ENCODE measurements around the gene MAN2A2. TPM values are rescaled to one million over a fixed set of nuclear protein-coding genes. Genes with fewer than 3 reads are reported as not detected.

The MAN2A2 gene
- total RNA-seq, 2 experiments from 2014 or later = 139 to 141 TPM

DNA sequence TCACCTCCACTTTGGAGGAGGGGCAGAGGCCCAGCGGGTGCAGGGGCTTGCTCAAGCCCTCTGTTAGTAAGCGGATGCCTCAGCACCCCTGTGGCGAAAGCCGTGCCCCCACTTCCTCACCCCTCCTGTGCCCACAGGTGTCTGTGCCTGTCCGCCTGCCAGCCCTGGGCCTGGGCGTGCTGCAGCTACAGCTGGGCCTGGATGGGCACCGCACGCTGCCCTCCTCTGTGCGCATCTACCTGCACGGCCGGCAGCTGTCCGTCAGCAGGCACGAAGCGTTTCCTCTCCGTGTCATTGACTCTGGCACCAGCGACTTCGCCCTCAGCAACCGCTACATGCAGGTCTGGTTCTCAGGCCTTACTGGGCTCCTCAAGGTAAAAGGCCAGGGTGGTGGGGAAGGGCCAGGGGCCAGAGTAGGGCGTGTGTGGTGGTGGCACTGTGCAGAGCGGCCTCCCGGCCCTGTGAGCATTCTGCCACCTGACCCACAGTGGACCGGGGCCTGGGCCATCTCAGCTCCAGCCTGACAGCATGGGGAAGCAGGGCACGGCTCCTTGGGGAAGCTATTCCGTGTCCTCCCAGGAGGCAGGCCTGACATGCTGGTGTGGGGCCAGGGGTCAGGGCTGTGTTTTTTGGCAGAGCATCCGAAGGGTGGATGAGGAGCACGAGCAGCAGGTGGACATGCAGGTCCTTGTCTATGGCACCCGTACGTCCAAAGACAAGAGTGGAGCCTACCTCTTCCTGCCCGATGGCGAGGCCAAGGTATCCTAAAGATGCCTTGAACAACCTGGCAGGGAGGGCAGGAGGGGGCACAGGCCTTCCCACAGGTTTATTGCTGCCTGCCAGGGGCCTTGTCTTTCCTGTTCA, 9.0 kb downstream of the MAN2A2 start:
- Mint-ChIP-seq H3K4me1 (ENCODE audit: low read depth) (no peaks in the 10 kb centered on the region), H3K27ac (no peak overlapping the region), H3K36me3 (ENCODE audit: low read depth) (peaks cover 42% of the 10 kb centered on the region), H3K4me3 (no peak overlapping the region), H3K27me3 (ENCODE audit: low read depth) (no peaks in the 10 kb centered on the region), H3K9me3 (no peaks in the 10 kb centered on the region)
- DNase-seq = no peak
- intact Hi-C loops (cut with micrococcal nuclease) = no loop called here
- CTCF ChIA-PET = no interaction called here

DNA sequence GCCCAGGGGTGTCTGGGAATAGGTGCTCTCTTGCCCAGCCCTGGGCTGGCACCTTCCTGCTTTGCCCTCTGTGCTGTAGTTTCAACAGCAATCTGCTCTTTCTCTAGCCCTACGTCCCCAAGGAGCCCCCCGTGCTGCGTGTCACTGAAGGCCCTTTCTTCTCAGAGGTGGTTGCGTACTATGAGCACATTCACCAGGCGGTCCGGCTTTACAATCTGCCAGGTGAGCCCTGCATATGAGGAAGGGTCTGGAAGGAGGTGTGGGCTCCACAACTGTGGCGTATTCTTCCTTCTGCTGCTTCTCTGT, 9.6 kb downstream of the MAN2A2 start:
- DNase-seq = no peak
- intact Hi-C loops (cut with micrococcal nuclease) = no loop called here
- Mint-ChIP-seq H3K4me1 (ENCODE audit: low read depth) (no peaks in the 10 kb centered on the region), H3K27me3 (ENCODE audit: low read depth) (no peaks in the 10 kb centered on the region), H3K4me3 (no peak overlapping the region), H3K36me3 (ENCODE audit: low read depth) (peaks cover 42% of the 10 kb centered on the region), H3K27ac (no peak overlapping the region), H3K9me3 (no peaks in the 10 kb centered on the region)
- CTCF ChIA-PET = no interaction called here

DNA sequence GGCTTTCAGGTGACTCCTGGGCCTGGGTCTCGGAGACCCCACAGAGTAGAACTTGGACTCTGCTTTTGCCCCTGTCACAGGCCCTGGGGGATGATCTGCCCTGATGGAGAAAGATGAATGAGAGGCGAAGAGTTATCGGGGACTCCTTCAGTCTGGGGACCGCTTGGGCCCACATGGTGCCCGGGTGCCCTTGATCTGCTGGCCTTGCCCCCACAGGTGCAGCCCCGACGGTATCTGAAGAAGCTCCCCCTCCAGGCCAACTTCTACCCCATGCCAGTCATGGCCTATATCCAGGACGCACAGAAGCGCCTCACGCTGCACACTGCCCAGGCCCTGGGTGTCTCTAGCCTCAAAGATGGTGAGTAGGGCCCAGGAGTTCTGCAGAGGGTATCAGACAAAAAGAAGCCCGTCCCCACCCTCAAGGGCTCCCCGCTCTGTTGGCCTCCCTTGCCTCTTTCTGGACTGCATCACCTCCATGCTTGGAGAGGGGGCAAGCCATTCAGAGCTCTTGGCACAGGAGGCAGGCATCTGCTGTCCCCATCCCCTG, 10.4 kb downstream of the MAN2A2 start:
- no peaks in the 10 kb centered on the region for H3K4me1 Mint-ChIP-seq (ENCODE audit: low read depth)
- no peaks in the 10 kb centered on the region for H3K27me3 Mint-ChIP-seq (ENCODE audit: low read depth)
- CTCF ChIA-PET = interaction anchor here (0.6 kb wide), 1 partner anchor 16 kb away, joined by 4 read pairs; no protein-coding TSS in a partner anchor
- intact Hi-C loops (cut with micrococcal nuclease) = no loop called here
- no peaks in the 10 kb centered on the region for H3K9me3 Mint-ChIP-seq
- peaks cover 46% of the 10 kb centered on the region for H3K36me3 Mint-ChIP-seq (ENCODE audit: low read depth)
- H3K4me3 Mint-ChIP-seq = no peak overlapping the region
- DNase-seq = no peak
- H3K27ac Mint-ChIP-seq = no peak overlapping the region

DNA sequence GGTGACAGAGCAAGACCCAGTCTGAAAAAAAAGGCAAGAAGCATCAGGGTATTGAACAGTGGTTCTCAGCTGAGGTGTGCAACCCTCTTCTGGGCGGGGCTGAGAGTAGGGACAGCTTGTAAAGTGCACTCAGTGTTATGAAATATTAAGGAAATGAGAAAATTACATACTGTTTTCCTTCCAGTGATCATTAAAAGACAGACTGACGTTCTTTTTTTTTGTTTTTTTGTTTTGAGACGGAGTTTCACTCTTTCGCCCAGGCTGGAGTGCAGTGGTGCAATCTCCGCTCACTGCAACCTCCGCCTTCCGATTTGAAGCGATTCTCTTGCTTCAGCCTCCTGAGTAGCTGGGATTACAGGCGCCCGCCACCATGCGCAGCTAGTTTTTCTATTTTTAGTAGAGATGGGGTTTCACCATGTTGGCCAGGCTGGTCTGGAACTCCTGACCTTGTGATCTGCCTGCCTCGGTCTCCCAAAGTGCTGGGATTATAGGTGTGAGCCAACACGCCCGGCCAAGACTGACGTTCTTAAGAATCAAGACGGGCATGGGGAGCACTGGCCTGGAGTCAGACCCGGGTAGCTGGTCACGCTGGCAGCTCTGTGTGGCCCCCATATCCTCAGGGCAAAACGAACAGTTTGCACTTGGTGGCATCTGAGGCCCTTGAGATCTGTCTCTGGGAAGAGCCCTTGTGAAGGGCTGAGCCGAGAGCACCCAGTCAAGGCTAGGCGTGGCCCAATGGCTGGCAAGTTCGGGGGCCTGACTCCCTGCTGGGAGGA, 11.4 kb downstream of the MAN2A2 start:
- Mint-ChIP-seq H3K4me3 (no peak overlapping the region), H3K4me1 (ENCODE audit: low read depth) (no peaks in the 10 kb centered on the region), H3K9me3 (no peaks in the 10 kb centered on the region), H3K36me3 (ENCODE audit: low read depth) (peaks cover 47% of the 10 kb centered on the region), H3K27ac (no peak overlapping the region), H3K27me3 (ENCODE audit: low read depth) (no peaks in the 10 kb centered on the region)
- DNase-seq = no peak
- intact Hi-C loops (cut with micrococcal nuclease) = no loop called here
- CTCF ChIA-PET = interaction anchor here (1.1 kb wide), 1 partner anchor 594 kb away, joined by 3 read pairs; no protein-coding TSS in a partner anchor

DNA sequence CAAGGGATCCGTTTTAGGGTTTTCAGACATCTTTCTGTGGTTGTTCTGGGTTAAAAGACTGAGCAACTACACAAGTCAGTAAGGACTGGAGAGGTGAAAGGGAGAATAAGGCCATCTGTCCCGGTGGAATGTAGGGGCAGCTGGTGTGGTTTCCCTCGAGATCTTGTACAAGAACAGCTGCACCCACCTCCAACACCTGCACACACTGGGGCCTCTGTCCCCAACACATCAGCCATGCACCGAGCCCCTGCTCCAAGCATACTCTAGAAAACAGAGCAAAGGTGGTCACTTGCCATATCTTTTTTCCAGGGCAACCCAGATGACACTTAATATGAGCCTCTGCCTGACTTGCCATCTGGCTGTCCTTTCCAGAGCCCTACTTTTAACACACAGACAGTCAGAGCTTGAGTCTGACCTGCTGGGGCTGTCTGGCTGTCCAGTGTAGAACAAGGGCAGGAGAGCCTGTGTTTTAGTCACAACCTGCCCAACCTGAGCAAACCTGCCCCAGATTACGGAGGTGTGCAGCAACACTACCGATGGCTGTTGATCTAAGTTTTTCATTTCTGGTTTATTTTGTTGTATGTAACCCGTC, 12.2 kb downstream of the MAN2A2 start:
- H3K9me3 Mint-ChIP-seq = no peaks in the 10 kb centered on the region
- H3K27ac Mint-ChIP-seq = no peak overlapping the region
- H3K4me3 Mint-ChIP-seq = no peak overlapping the region
- no peaks in the 10 kb centered on the region for H3K4me1 Mint-ChIP-seq (ENCODE audit: low read depth)
- H3K36me3 Mint-ChIP-seq (ENCODE audit: low read depth) = peaks cover 49% of the 10 kb centered on the region
- DNase-seq = no peak
- CTCF ChIA-PET = no interaction called here
- no peaks in the 10 kb centered on the region for H3K27me3 Mint-ChIP-seq (ENCODE audit: low read depth)
- intact Hi-C loops (cut with micrococcal nuclease) = no loop called here

DNA sequence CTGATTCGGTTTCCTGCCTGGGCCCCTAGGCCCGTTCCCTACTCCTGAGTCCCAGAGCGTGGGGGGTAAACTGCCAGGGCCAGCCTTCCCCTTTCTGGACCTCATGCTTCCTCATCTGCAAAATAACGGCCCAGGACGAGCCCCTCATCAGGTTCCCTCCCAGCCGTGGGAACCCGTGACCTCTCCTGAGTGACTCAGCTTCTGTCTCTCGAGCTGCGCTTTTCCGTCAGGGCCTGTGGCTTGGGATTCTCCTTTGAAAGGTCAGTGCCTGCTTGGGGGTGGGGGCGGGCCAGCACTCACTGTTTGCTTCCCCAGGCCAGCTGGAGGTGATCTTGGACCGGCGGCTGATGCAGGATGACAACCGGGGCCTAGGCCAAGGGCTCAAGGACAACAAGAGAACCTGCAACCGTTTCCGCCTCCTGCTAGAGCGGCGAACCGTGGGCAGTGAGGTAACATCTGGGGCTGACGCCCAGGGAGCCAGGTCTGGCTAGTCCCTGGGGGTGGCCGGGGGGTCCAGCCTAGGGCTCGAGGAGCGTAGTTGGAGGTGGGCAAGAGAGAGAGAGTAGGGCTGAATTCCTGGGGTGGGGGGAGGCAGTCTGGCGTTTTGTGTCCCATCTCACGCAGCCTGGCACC, 12.8 kb downstream of the MAN2A2 start:
- CTCF ChIA-PET = no interaction called here
- H3K27ac Mint-ChIP-seq = no peak overlapping the region

DNA sequence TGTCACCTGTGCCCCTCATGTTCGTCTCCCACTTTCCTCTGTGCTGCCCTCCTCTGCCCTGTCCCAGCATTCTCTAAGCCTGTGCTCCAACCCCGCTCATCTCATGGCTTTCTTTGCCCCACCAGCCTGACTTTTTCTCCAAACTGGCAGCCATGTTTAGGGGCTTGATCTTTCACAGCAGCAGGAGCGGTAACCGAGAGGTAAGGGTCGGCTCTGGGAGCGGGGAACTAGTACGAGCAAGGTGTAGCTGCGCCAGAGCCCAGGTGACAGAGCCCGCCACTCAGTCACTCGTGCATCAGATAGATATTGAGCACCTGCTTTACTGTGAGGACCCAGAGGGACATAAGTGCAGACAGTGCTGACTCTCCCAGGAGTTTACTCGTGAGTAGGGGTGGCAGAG, 13.4 kb downstream of the MAN2A2 start:
- CTCF ChIA-PET = interaction anchor here (0.7 kb wide), 1 partner anchor 675 kb away, joined by 3 read pairs; no protein-coding TSS in a partner anchor
- Mint-ChIP-seq H3K27me3 (ENCODE audit: low read depth) (no peaks in the 10 kb centered on the region), H3K4me3 (no peak overlapping the region), H3K36me3 (ENCODE audit: low read depth) (peaks cover 47% of the 10 kb centered on the region), H3K9me3 (no peaks in the 10 kb centered on the region), H3K27ac (peak overlapping the region; percentile 21), H3K4me1 (ENCODE audit: low read depth) (no peaks in the 10 kb centered on the region)
- DNase-seq = no peak
- intact Hi-C loops (cut with micrococcal nuclease) = no loop called here

More for the DNA sequence above, 12.8 kb downstream of the MAN2A2 start:
- DNase-seq = no peak
- H3K4me1 Mint-ChIP-seq (ENCODE audit: low read depth) = no peaks in the 10 kb centered on the region
- no peak overlapping the region for H3K4me3 Mint-ChIP-seq
- intact Hi-C loops (cut with micrococcal nuclease) = no loop called here
- H3K9me3 Mint-ChIP-seq = no peaks in the 10 kb centered on the region
- no peaks in the 10 kb centered on the region for H3K27me3 Mint-ChIP-seq (ENCODE audit: low read depth)
- peaks cover 47% of the 10 kb centered on the region for H3K36me3 Mint-ChIP-seq (ENCODE audit: low read depth)

DNA sequence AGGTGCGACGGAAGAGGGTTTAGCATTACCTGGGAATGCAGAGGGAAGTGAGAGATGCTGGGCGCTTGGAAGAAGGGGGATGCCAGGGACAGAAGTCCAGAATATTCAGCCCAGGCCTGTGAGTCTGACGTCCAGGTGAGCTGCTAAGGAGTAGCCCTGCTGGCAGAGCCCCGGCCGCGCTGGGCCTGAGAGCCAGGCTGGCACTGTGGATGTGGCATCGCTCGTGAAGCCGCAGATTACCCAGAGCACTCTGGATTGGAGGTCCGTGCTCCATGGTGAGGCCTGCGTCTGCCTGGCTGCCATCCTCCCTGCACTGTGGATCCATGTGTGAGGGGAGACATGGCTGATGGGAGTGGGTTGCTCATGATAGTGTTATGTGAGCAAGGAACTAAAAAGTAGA, 14.5 kb downstream of the MAN2A2 start:
- Mint-ChIP-seq H3K27me3 (ENCODE audit: low read depth) (no peaks in the 10 kb centered on the region), H3K27ac (no peak overlapping the region), H3K36me3 (ENCODE audit: low read depth) (peaks cover 49% of the 10 kb centered on the region), H3K4me1 (ENCODE audit: low read depth) (peaks cover 3% of the 10 kb centered on the region), H3K9me3 (no peaks in the 10 kb centered on the region), H3K4me3 (no peak overlapping the region)
- intact Hi-C loops (cut with micrococcal nuclease) = no loop called here
- CTCF ChIA-PET = no interaction called here
- DNase-seq = no peak

DNA sequence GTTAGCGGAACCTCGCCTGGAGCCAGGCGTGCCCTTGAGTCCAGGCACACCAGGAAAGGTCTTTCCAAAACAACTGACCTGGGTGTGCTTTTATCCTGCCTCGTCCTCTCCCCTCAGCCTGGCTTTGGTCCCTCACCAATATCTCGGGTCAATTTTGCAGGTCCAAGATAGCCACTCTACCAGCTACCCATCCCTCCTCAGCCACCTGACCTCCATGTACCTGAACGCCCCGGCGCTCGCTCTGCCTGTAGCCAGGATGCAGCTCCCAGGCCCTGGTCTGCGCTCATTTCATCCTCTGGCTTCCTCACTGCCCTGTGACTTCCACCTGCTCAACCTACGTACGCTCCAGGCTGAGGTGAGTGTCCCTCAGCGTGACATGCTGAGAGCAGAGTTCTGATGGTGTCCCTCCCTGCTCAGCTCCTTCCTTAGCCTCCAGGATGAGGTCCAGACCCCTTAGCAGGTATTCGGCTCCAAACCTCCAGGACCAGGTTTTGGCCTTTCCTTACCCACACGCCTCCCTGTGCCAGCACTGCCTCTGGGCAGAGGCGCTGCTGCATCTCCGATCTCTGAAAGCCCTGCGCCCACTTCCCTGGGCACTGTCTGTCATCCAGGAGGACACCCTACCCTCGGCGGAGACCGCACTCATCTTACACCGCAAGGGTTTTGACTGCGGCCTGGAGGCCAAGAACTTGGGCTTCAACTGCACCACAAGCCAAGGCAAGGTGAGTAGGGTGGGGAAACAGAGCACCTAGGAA, 15.1 kb downstream of the MAN2A2 start:
- H3K27me3 Mint-ChIP-seq (ENCODE audit: low read depth) = no peaks in the 10 kb centered on the region
- no peak for DNase-seq
- H3K9me3 Mint-ChIP-seq = no peaks in the 10 kb centered on the region
- CTCF ChIA-PET = no interaction called here
- H3K36me3 Mint-ChIP-seq (ENCODE audit: low read depth) = peaks cover 49% of the 10 kb centered on the region
- no peak overlapping the region for H3K4me3 Mint-ChIP-seq
- peaks cover 7% of the 10 kb centered on the region for H3K4me1 Mint-ChIP-seq (ENCODE audit: low read depth)
- intact Hi-C loops (cut with micrococcal nuclease) = no loop called here
- H3K27ac Mint-ChIP-seq = no peak overlapping the region

DNA sequence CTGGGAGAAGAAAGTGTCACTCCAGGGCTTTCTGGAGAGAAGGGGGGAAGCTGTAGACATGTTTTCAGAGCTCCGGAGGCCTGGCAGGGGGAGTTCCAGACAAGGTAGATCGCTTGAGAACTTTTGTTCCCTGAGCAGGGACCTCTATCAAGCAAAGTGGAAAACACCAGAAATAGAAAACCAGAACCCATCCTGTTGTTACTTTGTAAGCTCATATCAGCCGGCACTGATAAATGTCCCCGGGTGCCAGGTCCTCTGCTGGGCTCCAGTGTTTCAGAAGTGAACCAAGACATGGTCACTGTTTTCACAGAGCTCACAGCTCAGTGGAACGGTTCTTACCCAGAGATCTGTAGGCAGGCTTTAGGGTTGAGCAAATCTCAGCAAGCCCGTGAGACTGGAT, 15.7 kb downstream of the MAN2A2 start:
- DNase-seq = no peak
- Mint-ChIP-seq H3K4me1 (ENCODE audit: low read depth) (peaks cover 9% of the 10 kb centered on the region), H3K36me3 (ENCODE audit: low read depth) (peaks cover 43% of the 10 kb centered on the region), H3K27ac (no peak overlapping the region), H3K27me3 (ENCODE audit: low read depth) (no peaks in the 10 kb centered on the region), H3K9me3 (no peaks in the 10 kb centered on the region), H3K4me3 (no peak overlapping the region)
- CTCF ChIA-PET = no interaction called here
- intact Hi-C loops (cut with micrococcal nuclease) = no loop called here

DNA sequence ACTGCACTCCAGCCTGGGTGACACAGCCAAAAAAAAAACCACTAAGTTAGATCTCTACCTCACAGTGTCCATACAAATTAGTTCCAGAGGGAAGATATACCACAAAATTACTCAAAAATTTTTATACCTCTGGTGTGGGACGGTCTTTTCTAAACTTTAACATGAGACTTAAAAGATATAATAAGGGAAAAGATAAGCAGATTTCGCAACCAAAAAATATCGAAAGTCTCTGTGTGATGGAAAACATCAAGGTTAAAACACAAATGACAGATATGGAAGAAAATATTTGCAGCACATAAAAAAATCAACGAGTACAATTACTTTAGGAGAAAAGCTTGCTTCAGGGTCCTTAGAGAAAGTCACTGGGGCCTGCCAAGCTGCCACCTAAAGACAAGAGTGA, 18.8 kb downstream of the MAN2A2 start:
- Mint-ChIP-seq H3K36me3 (ENCODE audit: low read depth) (peaks cover 36% of the 10 kb centered on the region), H3K27ac (peak overlapping the region; percentile 36), H3K4me1 (ENCODE audit: low read depth) (peaks cover 18% of the 10 kb centered on the region), H3K27me3 (ENCODE audit: low read depth) (no peaks in the 10 kb centered on the region), H3K9me3 (no peaks in the 10 kb centered on the region), H3K4me3 (no peak overlapping the region)
- no peak for DNase-seq
- intact Hi-C loops (cut with micrococcal nuclease) = no loop called here
- CTCF ChIA-PET = interaction anchor here (3.4 kb wide), 1 partner anchor 11 kb away, joined by 30 read pairs; the partner anchor contains the start of gene HDDC3

Measured in activated naive CD4-positive, alpha-beta T cell treated with anti-CD3 and anti-CD28 coated beads for 36 hours (primary cell).